Esophagus squamous epithelium (tissue), 5 donors: ENCODE data around the gene PROB1. TPM values are rescaled to one million over a fixed set of nuclear protein-coding genes. Genes with fewer than 3 reads are reported as not detected.

Experiments used
- DNase-seq: peaks from one replicate; lab custom pipeline; 2025; lab: John Stamatoyannopoulos, UW
- H3K27ac ChIP-seq, 4 donors: fragments of 200-600 bp; sonication (generic); one replicate each; pipeline ENCODE4 v1.5.1; 2016 to 2019; ENCODE audit warnings: mild to moderate bottlenecking in 1 of 4
- H3K27me3 ChIP-seq, 4 donors: fragments of 200-600 bp; sonication (generic); 1 replicate in 3 of 4; 2 replicates in 1 of 4; pipeline versions ENCODE4 v1.5.1 to v1.6.0; 2017 to 2021; ENCODE audit warnings: antibody characterized with exemption in 1 of 4
- H3K36me3 ChIP-seq, 3 donors: fragments of 200-600 bp; sonication (generic); one replicate each; pipeline ENCODE4 v1.5.1; 2016 to 2019
- H3K4me1 ChIP-seq, 3 donors: fragments of 200-600 bp; sonication (generic); one replicate each; pipeline ENCODE4 v1.5.1; 2017 to 2019
- H3K4me3 ChIP-seq, 4 donors: fragments of 200-600 bp; sonication (generic); 1 replicate in 3 of 4; 2 replicates in 1 of 4; pipeline ENCODE4 v1.5.1; 2016 to 2019; ENCODE audit warnings: mild to moderate bottlenecking in 2 of 4, moderate library complexity in 1 of 4
- H3K9me3 ChIP-seq, 3 donors: fragments of 200-600 bp; sonication (generic); one replicate each; pipeline ENCODE4 v1.5.1; 2016 to 2019
- CTCF ChIP-seq, 6 experiments: fragments of 450-650 bp in 4 of 6; fragments of 200-600 bp in 2 of 6; sonication (generic) in 2 of 6; IDR thresholded peaks; one replicate each; pipeline ENCODE4 v1.5.1; 2016 to 2019; ENCODE audit warnings: antibody characterized with exemption in 6 of 6, mild to moderate bottlenecking in 4 of 6, moderate library complexity in 4 of 6
- POLR2A ChIP-seq, 4 donors: fragments of 450-650 bp; IDR thresholded peaks; one replicate each; pipeline ENCODE4 v1.6.1; 2017; ENCODE audit warnings: antibody characterized with exemption in 4 of 4, mild to moderate bottlenecking in 4 of 4, moderate library complexity in 3 of 4
- whole genome bisulfite sequencing, 2 donors: methylation state at CpG; one replicate each; pipeline ENCODE4 v1.1.5; 2018; 5-methylcytosine and 5-hydroxymethylcytosine counted together
- intact Hi-C: fragments of 100-400 bp; cut with DNase I; formaldehyde crosslinking; loops from one replicate; pipeline ENCODE4 v1.15.0; 2022
- total RNA-seq, 4 donors: library from RNA; depleted of rRNA; stranded (reverse); fragments of >200 nt; gene quantifications; one replicate each; pipeline ENCODE4 v1.1.0, GENCODE V29; 2016
- donor health status: DM: yes; HTN: yes; CAD: no.

PROB1 gene
- total RNA-seq, 4 donors from 2014 or later, result 0.95 to 1.8 (median 1.0) TPM

GRCh38 chr5:139385061-139386049 is 9.5 kb downstream of the PROB1 start:
- no peak for TF ChIP-seq POLR2A (IDR thresholded peaks at IDR 0.05)
- peak in 4 of 6 experiments; percentile 16 to 48 (median 30) for TF ChIP-seq CTCF (IDR thresholded peaks at IDR 0.05)
- H3K9me3 ChIP-seq, result no peaks in the 10 kb centered on the region
- intact Hi-C loops, result no loop called here
- peak overlapping the region; percentile 73 to 87 (median 81) for H3K27ac ChIP-seq
- no peaks in the 10 kb centered on the region for H3K36me3 ChIP-seq
- 16 to 21% methylated on average over 7 of the region's 8 CpGs for WGBS, 2 donors
- peaks cover 25 to 48% (median 35%) of the 10 kb centered on the region in 3 donors for H3K4me1 ChIP-seq
- peak overlapping the region; percentile 11 to 63 (median 33) for H3K4me3 ChIP-seq
- DNase-seq, result no peak
- H3K27me3 ChIP-seq, result no peaks in the 10 kb centered on the region

DNA sequence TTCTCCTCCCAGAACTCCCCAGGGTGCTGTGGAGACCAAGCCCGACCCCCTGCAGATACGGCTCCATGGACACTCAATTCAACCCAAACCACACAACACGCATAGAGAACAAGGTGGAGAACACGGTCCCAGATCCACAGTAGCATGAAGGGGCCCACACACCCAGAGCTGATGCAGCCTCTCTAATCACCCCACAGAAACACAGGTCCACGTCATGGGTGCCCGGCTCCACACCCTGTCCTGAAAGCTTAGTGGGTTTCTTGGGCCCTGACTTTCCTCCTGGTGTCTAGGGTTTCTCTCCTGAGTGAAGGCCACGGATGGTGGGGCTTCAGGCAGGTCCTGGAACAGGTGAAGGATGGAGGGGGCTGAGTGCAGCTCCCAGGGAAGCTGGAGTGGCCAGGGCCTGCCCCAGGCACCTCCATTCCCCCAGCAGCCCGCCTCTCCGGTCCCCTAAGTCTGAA is 10.3 kb downstream of the PROB1 start:
- H3K4me3 ChIP-seq, result peak overlapping the region; percentile 11 to 63 (median 33)
- no peak for DNase-seq
- H3K27ac ChIP-seq, result peak overlapping the region; percentile 73 to 87 (median 81)
- intact Hi-C loops, result no loop called here
- H3K4me1 ChIP-seq, result peaks cover 25 to 45% (median 35%) of the 10 kb centered on the region in 3 donors
- H3K9me3 ChIP-seq, result no peaks in the 10 kb centered on the region
- H3K36me3 ChIP-seq, result no peaks in the 10 kb centered on the region
- no peaks in the 10 kb centered on the region for H3K27me3 ChIP-seq
- TF ChIP-seq CTCF (IDR thresholded peaks at IDR 0.05), result no peak
- TF ChIP-seq POLR2A (IDR thresholded peaks at IDR 0.05), result no peak
- WGBS, 2 donors, result 19 to 49% methylated on average over 3 to 7 of the region's 9 CpGs

GRCh38 chr5:139383993-139384590 is 10.8 kb downstream of the PROB1 start:
- no peaks in the 10 kb centered on the region for H3K27me3 ChIP-seq
- TF ChIP-seq CTCF (IDR thresholded peaks at IDR 0.05) (no peak), POLR2A (IDR thresholded peaks at IDR 0.05) (no peak)
- no peak overlapping the region for H3K4me3 ChIP-seq
- H3K9me3 ChIP-seq, result no peaks in the 10 kb centered on the region
- DNase-seq, result no peak
- 33 to 65% methylated on average over 2 to 4 of the region's 7 CpGs for WGBS, 2 donors
- H3K27ac ChIP-seq, result peak overlapping the region; percentile 73 to 87 (median 81)
- intact Hi-C loops, result no loop called here
- peaks cover 25 to 46% (median 35%) of the 10 kb centered on the region in 3 donors for H3K4me1 ChIP-seq
- no peaks in the 10 kb centered on the region for H3K36me3 ChIP-seq

DNA sequence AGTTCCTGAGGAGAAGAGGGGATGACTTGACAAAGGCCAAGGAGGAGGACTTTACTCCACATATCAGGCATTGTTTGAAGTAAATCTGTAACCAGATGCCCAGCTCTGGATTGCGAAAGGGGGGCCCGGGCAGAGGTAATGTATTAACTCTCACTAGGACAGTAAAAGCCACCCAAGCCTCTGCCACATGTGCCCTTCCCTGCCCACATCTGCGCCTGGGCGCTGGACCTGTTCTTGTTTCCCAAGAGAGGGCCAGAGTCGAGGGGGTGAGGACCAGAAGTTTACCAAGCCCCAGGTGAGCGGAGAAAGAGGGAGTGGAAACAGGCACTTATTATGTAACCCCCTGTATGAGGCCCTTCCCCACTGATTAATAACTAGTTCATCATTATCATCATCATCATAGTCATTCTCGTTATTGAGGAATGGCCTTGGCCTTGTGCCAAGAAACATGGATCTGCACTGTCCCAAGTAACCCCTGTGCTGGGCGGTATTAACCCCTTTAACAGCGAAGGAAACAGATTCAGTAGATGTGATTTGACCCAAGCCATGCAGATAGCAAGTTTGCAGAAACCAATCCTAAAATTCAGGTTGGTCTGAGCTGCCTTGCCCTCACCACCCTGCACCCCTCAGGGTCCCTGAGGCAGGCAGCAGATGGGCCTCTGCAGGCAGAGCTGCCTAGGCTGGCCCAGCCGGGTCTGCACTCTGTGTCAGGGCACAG is 11.5 kb downstream of the PROB1 start, which contains the start of gene SLC23A1:
Gene SLC23A1 (minus strand): TSS at position 23 of the 718 bp plus-strand sequence. CDS start 44 bp downstream, outside the sequence.
- TF ChIP-seq POLR2A (IDR thresholded peaks at IDR 0.05) (no peak), CTCF (IDR thresholded peaks at IDR 0.05) (no peak)
- H3K36me3 ChIP-seq, result no peaks in the 10 kb centered on the region
- no peaks in the 10 kb centered on the region for H3K9me3 ChIP-seq
- peak within 1 kb of the TSS; percentile 73 to 87 (median 81) for H3K27ac ChIP-seq
- intact Hi-C loops, result no loop called here
- H3K4me1 ChIP-seq, result peaks cover 25 to 47% (median 32%) of the 10 kb centered on the region in 3 donors
- 35 to 62% methylated on average over 8 to 9 of the region's 10 CpGs for WGBS, 2 donors
- H3K4me3 ChIP-seq, result no peak within 1 kb of the TSS
- no peaks in the 10 kb centered on the region for H3K27me3 ChIP-seq
- DNase-seq, result no peak
